K562 (cell line): ENCODE data around the gene FAM177B. TPM values are rescaled to one million over a fixed set of nuclear protein-coding genes. Genes with fewer than 3 reads are reported as not detected.

ENCODE experiments used
- ATAC-seq: fragments of 200-7000 bp; cut with Tn5 transposase; 3 replicates; pipeline ENCODE4 v1.9.1; 2020; ENCODE audit warnings: moderate library complexity
- BruUV-seq: library from RNA; stranded (reverse); fragments of 400-500 nt; replicated peaks from 2 replicates; lab custom pipeline; 2021; lab: Mats Ljungman, UMichigan
- CTCF ChIA-PET: fragments of 300-600 bp; formaldehyde crosslinking; extraction: SDS; loops from one replicate; lab custom pipeline; 2021; ENCODE audit warnings: low intra/inter-chr PET ratio; lab: Yijun Ruan, JAX
- POLR2A ChIA-PET: fragments of 300-600, 350-650 bp; sonication (Branson Sonifier 250); formaldehyde crosslinking; extraction: SDS; loops from one replicate; lab custom pipeline; 2021; ENCODE audit warnings: antibody characterized with exemption, inconsistent platforms; lab: Yijun Ruan, JAX
- DNase-seq, 4 experiments: peaks; one replicate each; pipeline versions ENCODE4 v3.0.0 to v3.0.0-alpha.2; 2011 to 2018; ENCODE audit warnings: low spot score in 3 of 4, mixed read lengths in 3 of 4; ENCODE audit errors: extremely low read depth in 1 of 4
- FAIRE-seq: peaks from 2 replicates; lab custom pipeline; 2011; peaks lifted over from hg19 to GRCh38; lab: Jason Lieb, UNC
- H2AFZ ChIP-seq: 2 replicates; pipeline ENCODE4 v1.6.0; 2011; ENCODE audit warnings: low read depth, low read length, control low read depth, inconsistent platforms
- H3K27ac ChIP-seq: fragments of 200-600 bp; 3 replicates; pipeline ENCODE4 v1.8.0; 2011; ENCODE audit warnings: low read depth, mild to moderate bottlenecking, control low read depth, inconsistent platforms, low read length, moderate library complexity, mixed read lengths; ENCODE audit errors: extremely low read depth
- H3K27me3 ChIP-seq, 2 experiments: fragments of 300-600 bp in 1 of 2; 2 replicates in 1 of 2; 3 replicates in 1 of 2; pipeline versions ENCODE4 v1.6.0 to v1.8.0; 2011; ENCODE audit warnings: inconsistent platforms in 2 of 2, low read length in 2 of 2, mild to moderate bottlenecking in 1 of 2, mixed read lengths in 1 of 2, moderate library complexity in 1 of 2; ENCODE audit not compliant: control insufficient read depth in 2 of 2, insufficient read depth in 2 of 2
- H3K36me3 ChIP-seq: fragments of 300-600 bp; 3 replicates; pipeline ENCODE4 v1.8.0; 2011; ENCODE audit warnings: mild to moderate bottlenecking, low read length, inconsistent platforms; ENCODE audit not compliant: control insufficient read depth, insufficient read depth
- H3K4me1 ChIP-seq, 2 experiments: fragments of 200-600 bp in 1 of 2; replicated peaks in 1 of 2; 2 replicates in 1 of 2; 3 replicates in 1 of 2; pipeline versions ENCODE4 v1.5.1 to v1.8.0; 2011; ENCODE audit warnings: inconsistent platforms in 2 of 2, low read length in 2 of 2, mild to moderate bottlenecking in 1 of 2, mixed read lengths in 1 of 2, moderate library complexity in 1 of 2; ENCODE audit not compliant: control insufficient read depth in 2 of 2, insufficient read depth in 2 of 2
- H3K4me2 ChIP-seq: 2 replicates; pipeline ENCODE4 v1.6.1; 2011; ENCODE audit warnings: low read length, control low read depth, inconsistent platforms, mixed read lengths; ENCODE audit not compliant: insufficient read depth
- H3K4me3 ChIP-seq: fragments of 200-600 bp; sonication (generic), shearing (Covaris generic); 2 replicates; pipeline ENCODE4 v1.5.1; 2016; ENCODE audit warnings: control low read depth, inconsistent platforms
- H3K79me2 ChIP-seq: fragments of 200-600 bp; 3 replicates; pipeline ENCODE4 v1.8.0; 2011; ENCODE audit warnings: low read length, inconsistent platforms; ENCODE audit not compliant: control insufficient read depth, insufficient read depth
- H3K9ac ChIP-seq, 2 experiments: 2 replicates each; pipeline versions ENCODE4 v1.6.0 to v1.6.1; 2011; ENCODE audit warnings: low read depth in 2 of 2, low read length in 2 of 2, control low read depth in 1 of 2, inconsistent platforms in 1 of 2, mild to moderate bottlenecking in 1 of 2, mixed read lengths in 1 of 2; ENCODE audit not compliant: insufficient read depth in 1 of 2
- H3K9me1 ChIP-seq: one replicate; pipeline ENCODE4 v1.6.0; 2011; ENCODE audit warnings: inconsistent platforms, mild to moderate bottlenecking, low read length, moderate library complexity; ENCODE audit not compliant: control insufficient read depth, insufficient read depth
- H3K9me3 ChIP-seq: replicated peaks from 2 replicates; pipeline ENCODE4 v1.5.1; 2011; ENCODE audit warnings: low read depth, low read length, inconsistent platforms; ENCODE audit not compliant: control insufficient read depth, insufficient read depth
- H4K20me1 ChIP-seq: replicated peaks from 2 replicates; pipeline ENCODE4 v1.6.1; 2011; ENCODE audit warnings: low read length, inconsistent platforms, mixed read lengths; ENCODE audit not compliant: control insufficient read depth, insufficient read depth
- CBX3 ChIP-seq, 2 experiments: IDR thresholded peaks; 1 replicate in 1 of 2; 2 replicates in 1 of 2; pipeline ENCODE4 v1.6.1; 2012; ENCODE audit warnings: inconsistent platforms in 2 of 2, low read length in 2 of 2, borderline replicate concordance in 1 of 2, control low read depth in 1 of 2
- CBX8 ChIP-seq: fragments of 200-600 bp; sonication (generic); IDR thresholded peaks from 2 replicates; pipeline ENCODE4 v1.6.1; 2012; ENCODE audit warnings: borderline replicate concordance, mixed run types, low read depth, mild to moderate bottlenecking, moderate library complexity, mixed read lengths, low read length, control low read depth, inconsistent platforms; ENCODE audit not compliant: poor library complexity, severe bottlenecking; ENCODE audit errors: extremely low read depth
- CHD1 ChIP-seq: fragments of 200-600 bp; sonication (generic); IDR thresholded peaks from one replicate; pipeline ENCODE4 v1.6.1; 2012; ENCODE audit warnings: mild to moderate bottlenecking, moderate library complexity, low read length, inconsistent platforms
- E2F3 ChIP-seq: fragments of 250-450 bp; sonication (Bioruptor Pico); IDR thresholded peaks from 2 replicates; pipeline ENCODE4 v1.4.0; 2020; ENCODE audit warnings: mild to moderate bottlenecking
- KAT8 ChIP-seq: fragments of 450-650 bp; IDR thresholded peaks from 2 replicates; pipeline ENCODE4 v1.6.1; 2016; ENCODE audit warnings: low read depth, mild to moderate bottlenecking
- L3MBTL2 ChIP-seq: fragments of 450-650 bp; IDR thresholded peaks from 2 replicates; pipeline ENCODE4 v1.6.1; 2016; ENCODE audit warnings: mild to moderate bottlenecking, moderate library complexity
- NBN ChIP-seq: fragments of 450-650 bp; IDR thresholded peaks from 2 replicates; pipeline ENCODE4 v1.6.1; 2016; ENCODE audit warnings: low read depth, mild to moderate bottlenecking
- NRF1 ChIP-seq, 2 experiments: fragments of 450-650 bp; IDR thresholded peaks in 1 of 2; conservative IDR thresholded peaks in 1 of 2; 2 replicates each; pipeline ENCODE4 v1.6.1; 2014; ENCODE audit warnings: mild to moderate bottlenecking in 2 of 2
- PHF20 ChIP-seq: fragments of 450-650 bp; IDR thresholded peaks from 2 replicates; pipeline ENCODE4 v1.6.1; 2018; ENCODE audit not compliant: partially characterized antibody
- SRSF3 ChIP-seq: fragments of 200-400 bp; formaldehyde crosslinking; IDR thresholded peaks from 2 replicates; pipeline ENCODE4 v1.6.1; 2016; ENCODE audit warnings: mild to moderate bottlenecking, low read length, moderate library complexity; ENCODE audit not compliant: insufficient read depth
- ZNF232 ChIP-seq: sonication (generic); formaldehyde crosslinking; IDR thresholded peaks from 2 replicates; pipeline ENCODE4 v1.8.0; 2022; ENCODE audit warnings: mild to moderate bottlenecking, missing genetic modification reagents
- ZNF277 ChIP-seq: fragments of 250-450 bp; sonication (Bioruptor Pico); IDR thresholded peaks from 2 replicates; pipeline ENCODE4 v1.8.0; 2022; ENCODE audit warnings: inconsistent platforms, mild to moderate bottlenecking, moderate library complexity, borderline replicate concordance
- ZNF668 ChIP-seq: fragments of 250-450 bp; sonication (Bioruptor Pico); IDR thresholded peaks from 2 replicates; pipeline ENCODE4 v1.8.0; 2022; ENCODE audit warnings: mild to moderate bottlenecking, inconsistent platforms
- ZNF780A ChIP-seq: fragments of 250-450 bp; sonication (Bioruptor Pico); IDR thresholded peaks from 2 replicates; pipeline ENCODE4 v1.5.0; 2021; ENCODE audit warnings: mild to moderate bottlenecking
- WGBS: fragments of 100-300 bp; shearing (Covaris generic); methylation state at CpG from one replicate; pipeline ENCODE4 v1.1.6; 2016; ENCODE audit warnings: low coverage, mixed read lengths; ENCODE audit not compliant: insufficient coverage; ENCODE audit errors: missing lambda C conversion rate; 5-methylcytosine and 5-hydroxymethylcytosine counted together
- in situ Hi-C: fragments of 300-500 bp; cut with MboI; formaldehyde crosslinking; loops from 4 replicates; pipeline ENCODE4 v1.15.0; 2018; ENCODE audit warnings: inconsistent platforms, mixed read lengths
- intact Hi-C: fragments of 100-400 bp; cut with micrococcal nuclease; formaldehyde crosslinking; loops from 2 replicates; pipeline ENCODE4 v1.14.2; 2022
- polyA plus RNA-seq, 8 experiments: library from polyadenylated mRNA; depleted of rRNA in 4 of 8; stranded (reverse) in 5 of 8; unstranded in 3 of 8; fragments of >200 nt; fragmentation: Nextera tagmentation in 2 of 8; fragmentation: Illumina TruSeq in 1 of 8; extraction: Ambion mirVana in 2 of 8; extraction: Trizol in 1 of 8; gene quantifications; 2 replicates each; pipeline versions ENCODE4 v1.2.1 to v1.2.3, GENCODE V29; 2011 to 2014; ENCODE audit warnings: inconsistent platforms in 1 of 8, missing spikeins in 1 of 8
- total RNA-seq, 7 experiments: library from RNA; depleted of rRNA in 6 of 7; stranded (reverse); fragments of >200 nt in 6 of 7; fragmentation: Illumina TruSeq in 2 of 7; extraction: Trizol in 2 of 7; gene quantifications; 2 replicates each; pipeline versions ENCODE4 v1.2.1 to v1.2.3, GENCODE V29; 2011 to 2021; ENCODE audit warnings: low replicate concordance in 1 of 7
- TF ChIP-seq, protein P1 (sequence below): fragments of 250-450 bp; sonication (Bioruptor Pico); IDR thresholded peaks from 2 replicates; pipeline ENCODE4 v1.8.0; 2022; ENCODE audit warnings: moderate library complexity, mild to moderate bottlenecking, inconsistent platforms

The FAM177B gene
- total and polyA plus RNA-seq, 9 of the 15 experiments (the other 6 are each of a cell fraction or from before 2014, with no cell fraction given): not detected

- BruUV-seq: no TSS peak
- FAIRE-seq: no peak
These were observed 532 bp upstream of the FAM177B start for GRCh38 chr1:222736470-222736869.

More at GRCh38 chr1:222736470-222736869, 532 bp upstream of the FAM177B start:
- Histone ChIP-seq H3K4me2 (no peak overlapping the region), H2AFZ (no peak overlapping the region), H3K9ac (no peak overlapping the region), H3K4me3 (no peak overlapping the region), H3K27me3 (no peaks in the 10 kb centered on the region), H3K4me1 (no peaks in the 10 kb centered on the region), H3K9me3 (no peaks in the 10 kb centered on the region), H3K36me3 (peaks cover 30% of the 10 kb centered on the region; the same call in 2 of the 3 replicates), H4K20me1 (no peaks in the 10 kb centered on the region), H3K79me2 (no peaks in the 10 kb centered on the region), H3K9me1 (no peaks in the 10 kb centered on the region), H3K27ac (no peak overlapping the region)
- ATAC-seq: no peak
- TF ChIP-seq NRF1 (conservative IDR thresholded peaks at IDR 0.05 in 1 of 2, IDR thresholded peaks at IDR 0.05 in 1 of 2) (no peak), NBN (no peak), CBX3 (IDR thresholded peaks at IDR 0.05; ENCODE audit: borderline replicate concordance in 1 of 2, low read length in 2 of 2) (no peak), ZNF232 (no peak), SRSF3 (no peak), ZNF668 (CRISPR knock-in tag) (no peak), ZNF780A (no peak), L3MBTL2 (no peak), CBX8 (no peak), ZNF277 (CRISPR knock-in tag) (no peak), KAT8 (no peak), E2F3 (no peak), CHD1 (no peak), PHF20 (no peak)
- TF ChIP-seq, protein P1, sequence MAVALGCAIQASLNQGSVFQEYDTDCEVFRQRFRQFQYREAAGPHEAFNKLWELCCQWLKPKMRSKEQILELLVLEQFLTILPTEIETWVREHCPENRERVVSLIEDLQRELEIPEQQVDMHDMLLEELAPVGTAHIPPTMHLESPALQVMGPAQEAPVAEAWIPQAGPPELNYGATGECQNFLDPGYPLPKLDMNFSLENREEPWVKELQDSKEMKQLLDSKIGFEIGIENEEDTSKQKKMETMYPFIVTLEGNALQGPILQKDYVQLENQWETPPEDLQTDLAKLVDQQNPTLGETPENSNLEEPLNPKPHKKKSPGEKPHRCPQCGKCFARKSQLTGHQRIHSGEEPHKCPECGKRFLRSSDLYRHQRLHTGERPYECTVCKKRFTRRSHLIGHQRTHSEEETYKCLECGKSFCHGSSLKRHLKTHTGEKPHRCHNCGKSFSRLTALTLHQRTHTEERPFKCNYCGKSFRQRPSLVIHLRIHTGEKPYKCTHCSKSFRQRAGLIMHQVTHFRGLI: no peak
- CTCF ChIA-PET: no interaction called here
- POLR2A ChIA-PET: interaction anchor here (1.0 to 1.2 kb wide), 2 partner anchors 9 to 23 kb away, joined by 5 to 9 read pairs; no protein-coding TSS in a partner anchor
- intact Hi-C loops (no loop called here), in situ Hi-C loops (no loop called here)
- WGBS: 73% methylated on average over 4 of the region's 5 CpGs
- DNase-seq: no peak
